Fibroblast of villous mesenchyme (primary cell): ENCODE results near the gene PRR16. TPM values are rescaled to one million over a fixed set of nuclear protein-coding genes. Genes with fewer than 3 reads are reported as not detected.
"Not testable (repeated sequence)": the region's sequence is repeated elsewhere in the genome, so short reads cannot be mapped to it uniquely, and the experiment has no call there.

ENCODE experiments used
- DNase-seq: peaks from one replicate; pipeline ENCODE4 v3.0.0-alpha.2; 2010; ENCODE audit warnings: low read depth
- H3K4me3 ChIP-seq: 2 replicates; pipeline ENCODE4 v1.5.1; 2011; ENCODE audit warnings: low read depth, mild to moderate bottlenecking, low read length
- total RNA-seq: library from RNA; depleted of rRNA; stranded (reverse); fragments of >200 nt; gene quantifications from 2 replicates; pipeline ENCODE4 v1.2.3, GENCODE V29; 2012
- TF ChIP-seq, protein P1 (sequence below): IDR thresholded peaks from 2 replicates; pipeline ENCODE4 v1.5.1; 2012; ENCODE audit warnings: low read depth, mild to moderate bottlenecking, low read length; ENCODE audit not compliant: insufficient read depth

PRR16 gene
- total RNA-seq, 1 donor = 22.0 TPM

DNA sequence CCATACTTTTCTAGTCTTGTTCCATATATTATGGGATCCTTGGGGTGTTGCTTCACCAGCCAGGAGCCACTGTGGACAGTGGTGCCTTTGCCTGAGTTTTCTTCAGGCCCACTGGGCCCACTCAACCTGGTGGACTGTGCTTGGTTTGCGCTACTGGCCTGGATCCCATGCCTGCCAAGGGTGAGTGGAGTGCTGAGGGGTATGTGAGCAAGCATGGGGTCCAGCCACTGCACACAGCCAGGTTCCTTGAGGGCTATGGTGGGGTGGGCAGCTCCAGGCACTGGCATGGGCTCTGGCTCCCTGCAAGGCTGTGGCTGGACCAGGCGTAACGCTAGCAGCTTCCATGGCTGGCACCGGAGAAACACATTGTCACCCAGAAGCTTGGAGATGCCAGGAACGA, 13.2 kb upstream of the PRR16 start:
- DNase-seq = no peak
- TF ChIP-seq, protein P1, sequence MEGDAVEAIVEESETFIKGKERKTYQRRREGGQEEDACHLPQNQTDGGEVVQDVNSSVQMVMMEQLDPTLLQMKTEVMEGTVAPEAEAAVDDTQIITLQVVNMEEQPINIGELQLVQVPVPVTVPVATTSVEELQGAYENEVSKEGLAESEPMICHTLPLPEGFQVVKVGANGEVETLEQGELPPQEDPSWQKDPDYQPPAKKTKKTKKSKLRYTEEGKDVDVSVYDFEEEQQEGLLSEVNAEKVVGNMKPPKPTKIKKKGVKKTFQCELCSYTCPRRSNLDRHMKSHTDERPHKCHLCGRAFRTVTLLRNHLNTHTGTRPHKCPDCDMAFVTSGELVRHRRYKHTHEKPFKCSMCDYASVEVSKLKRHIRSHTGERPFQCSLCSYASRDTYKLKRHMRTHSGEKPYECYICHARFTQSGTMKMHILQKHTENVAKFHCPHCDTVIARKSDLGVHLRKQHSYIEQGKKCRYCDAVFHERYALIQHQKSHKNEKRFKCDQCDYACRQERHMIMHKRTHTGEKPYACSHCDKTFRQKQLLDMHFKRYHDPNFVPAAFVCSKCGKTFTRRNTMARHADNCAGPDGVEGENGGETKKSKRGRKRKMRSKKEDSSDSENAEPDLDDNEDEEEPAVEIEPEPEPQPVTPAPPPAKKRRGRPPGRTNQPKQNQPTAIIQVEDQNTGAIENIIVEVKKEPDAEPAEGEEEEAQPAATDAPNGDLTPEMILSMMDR = no peak
- H3K4me3 ChIP-seq = no peak overlapping the region

DNA sequence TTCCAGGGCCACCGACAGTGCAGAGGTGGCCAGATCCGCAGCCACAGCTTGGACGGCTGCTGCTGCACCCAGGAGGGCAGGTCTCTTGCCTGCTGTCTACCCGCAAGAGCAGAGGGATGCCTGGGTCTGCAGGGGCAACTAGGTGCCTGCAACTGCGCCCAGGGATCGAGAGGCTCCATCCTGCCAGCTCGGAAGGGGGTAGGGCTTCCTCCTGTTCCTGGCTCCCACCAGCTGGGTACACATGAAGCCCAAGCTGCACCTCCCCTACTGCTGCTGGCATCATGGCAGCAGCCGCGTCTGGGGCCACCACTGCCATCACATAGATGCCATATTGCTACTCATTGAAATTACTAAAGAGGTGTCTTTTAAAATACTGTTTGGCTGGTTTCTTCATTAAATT, 12.7 kb upstream of the PRR16 start:
- TF ChIP-seq, protein P1 = no peak
- no peak for DNase-seq
- H3K4me3 ChIP-seq = no peak overlapping the region

DNA sequence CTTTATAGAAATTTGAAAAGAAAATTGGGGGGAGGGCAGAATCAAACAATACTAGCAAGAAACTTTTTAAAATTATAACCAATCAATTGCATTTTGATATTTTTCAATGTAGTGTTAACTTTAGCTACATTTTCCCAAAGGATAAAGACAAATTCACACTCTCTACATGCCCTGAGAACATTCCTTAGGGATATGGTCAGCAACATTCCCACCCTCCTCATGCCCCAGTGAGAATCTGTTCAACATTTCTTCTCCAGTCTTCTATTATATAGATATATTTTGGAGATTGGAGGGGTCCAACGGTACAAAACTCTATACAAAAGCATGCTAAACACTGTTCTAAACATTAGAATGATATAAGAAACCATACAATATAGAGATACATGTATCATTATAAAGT, 11.6 kb upstream of the PRR16 start:
- TF ChIP-seq, protein P1 = no peak
- H3K4me3 ChIP-seq = no peak overlapping the region
- DNase-seq = no peak

DNA sequence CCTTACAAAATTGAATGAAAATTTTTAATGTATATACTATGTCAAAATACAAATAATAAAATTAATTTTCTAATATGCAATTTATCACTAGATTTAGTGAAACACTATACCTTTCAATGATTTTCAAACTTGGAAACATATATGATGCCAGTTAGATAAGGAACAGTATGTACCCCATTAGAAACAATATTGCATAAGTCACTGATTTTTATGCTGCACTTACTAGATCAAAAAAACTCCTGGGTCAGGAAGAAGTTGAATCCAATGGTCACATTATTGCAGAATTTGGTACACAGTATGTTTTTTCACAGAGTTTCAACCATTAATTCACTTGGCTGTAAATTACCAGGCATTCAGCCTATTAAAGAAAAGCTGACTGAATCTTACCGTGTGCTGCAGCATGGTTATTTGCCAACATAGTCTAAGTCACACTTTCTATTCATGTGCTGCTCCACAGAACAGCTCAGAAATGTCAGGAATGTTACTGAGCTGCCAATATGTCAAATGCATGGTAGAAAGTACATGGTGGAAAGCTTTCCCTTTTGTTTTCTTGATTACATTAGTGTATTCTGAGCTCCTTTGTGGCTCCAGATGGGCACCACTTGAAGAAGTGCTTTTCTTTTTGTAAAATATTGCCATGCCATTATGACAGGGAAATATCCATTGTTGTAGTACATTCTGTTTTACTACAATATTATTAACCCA, 9.9 kb upstream of the PRR16 start:
- peak; percentile 64 for DNase-seq
- H3K4me3 ChIP-seq = no peak overlapping the region
- TF ChIP-seq, protein P1 = no peak

DNA sequence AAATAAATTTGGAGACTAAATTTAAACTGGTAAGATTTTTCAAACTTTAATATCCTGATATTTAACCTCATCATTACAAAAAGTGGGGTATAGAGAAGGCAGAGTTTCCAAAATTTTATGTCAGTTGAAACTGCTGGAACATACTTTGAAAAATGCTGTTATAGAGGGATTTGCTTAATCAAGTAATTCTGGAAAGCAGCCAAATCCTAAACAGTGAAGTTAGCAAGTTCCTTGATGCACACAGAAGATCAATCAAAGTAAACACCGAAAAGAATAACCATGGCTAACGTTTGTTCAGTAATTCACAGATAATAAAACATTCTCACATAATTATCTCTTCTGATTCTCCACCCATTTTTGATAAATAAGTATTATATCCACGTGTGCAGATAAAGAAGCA, 8.1 kb upstream of the PRR16 start:
- TF ChIP-seq, protein P1 = no peak
- no peak overlapping the region for H3K4me3 ChIP-seq
- no peak for DNase-seq

DNA sequence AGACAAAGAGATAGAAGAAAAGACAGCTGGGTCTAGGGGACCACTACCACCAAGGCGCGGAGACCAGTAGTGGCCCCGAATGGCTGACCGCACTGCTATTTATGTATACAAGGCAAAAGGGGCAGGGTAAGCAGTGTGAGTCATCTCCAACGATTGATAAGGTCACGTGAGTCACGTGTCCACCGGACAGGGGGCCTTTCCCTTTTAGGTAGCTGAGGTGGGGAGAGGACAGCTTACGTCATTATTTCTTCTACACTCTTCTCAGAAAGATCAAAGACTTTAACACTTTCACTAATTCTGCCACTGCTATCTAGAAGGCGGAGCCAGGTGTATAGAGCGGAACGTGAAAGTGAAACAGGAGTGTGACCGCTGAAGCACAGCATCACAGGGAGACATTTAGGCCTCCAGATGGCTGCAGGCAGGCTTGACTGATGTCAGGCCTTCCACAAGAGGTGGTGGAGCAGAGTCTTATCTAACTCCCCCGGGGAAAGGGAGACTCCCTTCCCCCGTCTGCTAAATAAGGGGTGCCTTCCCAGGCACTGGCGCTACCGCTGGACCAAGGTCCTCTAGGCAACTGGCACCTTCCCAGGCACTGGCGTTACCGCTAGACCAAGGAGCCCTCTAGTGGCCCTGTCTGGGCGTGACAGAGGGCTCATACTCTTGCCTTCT, 6.1 kb upstream of the PRR16 start:
- TF ChIP-seq, protein P1 = peak; percentile 78
- H3K4me3 ChIP-seq = peak overlapping the region; percentile 49
- DNase-seq = peak; percentile 74

DNA sequence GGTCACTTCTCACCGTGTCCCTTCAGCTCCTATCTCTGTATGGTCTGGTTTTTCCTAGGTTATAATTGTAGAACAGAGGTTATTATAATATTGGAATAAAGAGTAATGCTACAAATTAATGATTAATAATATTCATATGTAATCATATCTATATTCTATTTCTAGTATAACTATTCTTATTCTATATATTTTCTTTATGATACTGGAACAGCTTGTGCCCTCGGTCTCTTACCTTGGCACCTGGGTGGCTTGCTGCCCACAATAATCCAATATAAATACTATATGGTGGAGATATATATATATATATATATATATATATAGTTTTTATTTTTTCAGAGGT, 5.6 kb upstream of the PRR16 start:
- not testable (repeated sequence) for H3K4me3 ChIP-seq, DNase-seq
